ENCODE data around the gene DUSP28. TPM values are rescaled to one million over a fixed set of nuclear protein-coding genes. Genes with fewer than 3 reads are reported as not detected.

DUSP28 gene
- total RNA-seq, 4 donors from 2014 or later = 3.0 to 5.3 (median 4.0) TPM

DNA sequence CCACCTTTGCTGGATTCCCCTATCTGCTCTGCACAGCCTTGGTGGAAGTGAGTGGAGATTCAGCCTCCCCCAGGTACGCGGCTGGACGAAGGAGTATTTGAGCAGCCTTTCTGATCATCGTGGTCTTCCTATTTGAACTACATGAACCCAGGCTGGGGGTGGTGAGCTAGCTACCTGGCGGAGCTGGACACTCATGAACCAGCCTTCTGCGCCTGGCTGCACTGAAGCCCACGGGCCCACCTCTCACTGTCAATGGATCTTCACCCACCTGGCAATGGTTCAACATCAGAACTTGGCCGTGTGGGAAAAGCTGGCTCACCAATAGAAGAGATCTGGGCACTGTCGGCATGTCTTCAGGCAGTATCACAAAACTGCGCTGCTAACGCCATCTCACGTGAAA, 37.8 kb upstream of the DUSP28 start:
- ATAC-seq = no peak
- Histone ChIP-seq H3K4me3 (no peak overlapping the region), H3K36me3 (peaks cover 0 to 48% of the 10 kb centered on the region in 2 donors), H3K4me1 (peaks cover 0 to 17% (median 11%) of the 10 kb centered on the region in 3 donors), H3K27ac (no peak overlapping the region), H3K9me3 (no peaks in the 10 kb centered on the region), H3K27me3 (peaks cover 18% of the 10 kb centered on the region)
- TF ChIP-seq POLR2A (IDR thresholded peaks at IDR 0.05) = no peak
- no peak for TF ChIP-seq EP300 (IDR thresholded peaks at IDR 0.05)
- TF ChIP-seq, protein P1, sequence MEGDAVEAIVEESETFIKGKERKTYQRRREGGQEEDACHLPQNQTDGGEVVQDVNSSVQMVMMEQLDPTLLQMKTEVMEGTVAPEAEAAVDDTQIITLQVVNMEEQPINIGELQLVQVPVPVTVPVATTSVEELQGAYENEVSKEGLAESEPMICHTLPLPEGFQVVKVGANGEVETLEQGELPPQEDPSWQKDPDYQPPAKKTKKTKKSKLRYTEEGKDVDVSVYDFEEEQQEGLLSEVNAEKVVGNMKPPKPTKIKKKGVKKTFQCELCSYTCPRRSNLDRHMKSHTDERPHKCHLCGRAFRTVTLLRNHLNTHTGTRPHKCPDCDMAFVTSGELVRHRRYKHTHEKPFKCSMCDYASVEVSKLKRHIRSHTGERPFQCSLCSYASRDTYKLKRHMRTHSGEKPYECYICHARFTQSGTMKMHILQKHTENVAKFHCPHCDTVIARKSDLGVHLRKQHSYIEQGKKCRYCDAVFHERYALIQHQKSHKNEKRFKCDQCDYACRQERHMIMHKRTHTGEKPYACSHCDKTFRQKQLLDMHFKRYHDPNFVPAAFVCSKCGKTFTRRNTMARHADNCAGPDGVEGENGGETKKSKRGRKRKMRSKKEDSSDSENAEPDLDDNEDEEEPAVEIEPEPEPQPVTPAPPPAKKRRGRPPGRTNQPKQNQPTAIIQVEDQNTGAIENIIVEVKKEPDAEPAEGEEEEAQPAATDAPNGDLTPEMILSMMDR (IDR thresholded peaks at IDR 0.05) = no peak
- no peak for TF ChIP-seq POLR2AphosphoS5 (IDR thresholded peaks at IDR 0.05)
- 73 to 76% methylated on average over 2 to 4 of the region's 12 CpGs for WGBS, 2 donors (ENCODE audit: low coverage in 1 of 2)

DNA sequence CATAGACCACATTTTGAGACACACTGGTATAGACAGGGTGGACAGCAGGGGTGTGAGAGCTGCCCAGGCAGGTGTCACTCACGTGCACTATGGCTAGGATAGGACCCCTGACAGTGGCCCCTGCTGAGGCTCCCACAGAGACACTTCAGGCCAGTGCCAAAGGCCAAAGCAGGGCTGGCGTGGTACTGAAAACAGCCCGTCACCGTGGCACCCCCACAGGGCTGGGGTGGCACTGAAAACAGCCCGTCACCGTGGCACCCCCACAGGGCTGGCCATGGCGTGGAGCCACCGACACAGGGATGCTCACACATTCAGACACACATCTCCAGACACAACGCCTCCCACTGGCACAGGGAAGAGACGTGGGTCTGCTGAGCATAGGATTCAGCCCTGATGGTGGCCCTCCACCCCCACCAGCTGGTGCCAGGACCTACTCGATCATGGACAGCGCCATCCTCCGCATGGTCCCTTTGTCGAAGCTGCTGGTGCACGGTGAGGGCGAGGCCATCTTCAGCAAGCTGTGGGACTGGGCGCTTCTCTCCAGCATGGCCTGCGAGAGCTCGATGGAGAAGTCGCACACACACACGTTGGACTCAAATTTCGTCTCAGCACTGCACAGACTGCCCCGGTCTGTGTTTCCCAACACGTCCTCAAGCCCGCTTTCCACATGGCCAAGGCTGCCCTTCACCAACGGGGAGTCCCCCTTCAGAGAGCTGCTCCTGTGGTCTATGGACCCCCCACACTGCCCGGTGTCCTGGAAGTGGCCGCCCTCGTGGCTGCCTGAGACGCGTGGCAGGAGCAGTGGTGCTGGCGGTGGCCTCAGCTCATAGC, 36.5 kb upstream of the DUSP28 start:
- Histone ChIP-seq H3K4me3 (no peak overlapping the region), H3K4me1 (peaks cover 0 to 17% (median 11%) of the 10 kb centered on the region in 3 donors), H3K27me3 (peaks cover 13% of the 10 kb centered on the region), H3K36me3 (peaks cover 0 to 53% of the 10 kb centered on the region in 2 donors), H3K27ac (no peak overlapping the region), H3K9me3 (no peaks in the 10 kb centered on the region)
- WGBS, 2 donors (ENCODE audit: low coverage in 1 of 2) = 96% methylated on average over 5 of the region's 32 CpGs; no CpG with 5 or more reads in 1 of the 2 donors
- no peak for ATAC-seq
- TF ChIP-seq POLR2A (IDR thresholded peaks at IDR 0.05) (no peak), POLR2AphosphoS5 (IDR thresholded peaks at IDR 0.05) (no peak), EP300 (IDR thresholded peaks at IDR 0.05) (no peak)
- TF ChIP-seq, protein P1 (IDR thresholded peaks at IDR 0.05) = no peak

DNA sequence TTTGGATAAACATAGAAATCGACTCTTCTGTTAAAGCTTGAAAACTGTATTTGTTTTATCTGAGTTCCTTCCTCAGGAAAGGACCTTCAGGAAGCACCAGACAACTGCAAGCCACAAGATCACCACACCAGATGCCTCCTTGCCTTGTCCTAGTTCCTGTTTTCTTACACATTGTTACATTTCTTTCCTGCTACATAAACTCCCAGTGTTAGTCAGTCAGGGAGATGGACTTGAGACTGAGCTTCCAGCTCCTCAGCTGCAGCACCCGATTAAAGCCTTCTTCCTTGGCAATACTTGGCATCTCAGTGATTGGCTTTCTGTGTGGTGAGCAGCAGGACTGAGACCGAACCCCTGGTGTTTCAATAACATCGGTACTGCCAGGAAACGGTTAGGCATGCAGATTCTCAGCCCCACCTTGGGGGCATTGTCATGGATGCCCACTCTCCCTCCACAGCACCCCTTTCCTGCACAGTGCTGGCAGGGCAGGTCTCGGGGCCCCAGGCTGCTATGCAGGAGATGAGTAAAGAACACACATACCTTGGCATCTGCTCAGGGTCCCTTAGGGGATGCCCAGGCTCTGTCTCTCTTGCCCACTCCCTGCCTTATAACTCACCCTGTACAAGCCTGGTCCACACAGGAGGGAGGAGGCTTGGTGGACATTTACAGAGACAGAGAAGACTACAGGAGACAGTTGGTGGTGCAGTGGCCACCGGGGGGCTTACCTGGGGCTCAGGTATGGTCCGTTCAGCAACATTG, 35.0 kb upstream of the DUSP28 start:
- Histone ChIP-seq H3K4me1 (peaks cover 0 to 5% (median 2%) of the 10 kb centered on the region in 3 donors), H3K9me3 (no peaks in the 10 kb centered on the region), H3K27ac (no peak overlapping the region), H3K36me3 (peaks cover 0 to 68% of the 10 kb centered on the region in 2 donors), H3K4me3 (no peak overlapping the region), H3K27me3 (peaks cover 11% of the 10 kb centered on the region)
- ATAC-seq = no peak
- TF ChIP-seq, protein P1 (IDR thresholded peaks at IDR 0.05) = no peak
- TF ChIP-seq POLR2AphosphoS5 (IDR thresholded peaks at IDR 0.05) = no peak
- no peak for TF ChIP-seq POLR2A (IDR thresholded peaks at IDR 0.05)
- TF ChIP-seq EP300 (IDR thresholded peaks at IDR 0.05) = no peak
- WGBS, 2 donors (ENCODE audit: low coverage in 1 of 2) = 75 to 78% methylated on average over 1 to 4 of the region's 8 CpGs

DNA sequence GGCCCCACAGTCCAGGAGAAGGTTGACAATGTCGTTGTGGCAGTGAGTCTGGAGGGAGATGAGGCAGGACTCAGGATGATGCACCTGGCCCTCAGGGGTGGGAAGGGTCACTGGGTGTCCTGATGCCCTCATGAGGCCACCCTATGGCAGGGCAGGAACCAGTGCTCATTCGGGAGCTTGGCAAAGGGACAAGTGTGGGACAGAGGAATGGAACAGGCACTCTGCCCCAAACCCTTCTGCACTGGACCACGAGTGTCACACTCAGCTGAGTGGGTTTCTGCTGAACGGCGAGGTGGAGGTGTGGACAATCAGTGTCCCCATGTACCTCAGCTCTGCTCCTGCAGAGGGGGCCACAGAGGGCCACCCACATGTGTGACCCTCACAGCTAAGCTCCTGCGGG, 34.4 kb upstream of the DUSP28 start:
- no peak overlapping the region for H3K4me3 ChIP-seq
- TF ChIP-seq EP300 (IDR thresholded peaks at IDR 0.05) (no peak), POLR2A (IDR thresholded peaks at IDR 0.05) (no peak), POLR2AphosphoS5 (IDR thresholded peaks at IDR 0.05) (no peak)
- TF ChIP-seq, protein P1 (IDR thresholded peaks at IDR 0.05) = no peak
- peaks cover 0 to 74% of the 10 kb centered on the region in 2 donors for H3K36me3 ChIP-seq
- 90 to 100% methylated on average over 2 to 3 of the region's 6 CpGs for WGBS, 2 donors (ENCODE audit: low coverage in 1 of 2)
- H3K27me3 ChIP-seq = peaks cover 4% of the 10 kb centered on the region
- no peaks in the 10 kb centered on the region for H3K4me1 ChIP-seq
- H3K27ac ChIP-seq = no peak overlapping the region
- no peak for ATAC-seq
- no peaks in the 10 kb centered on the region for H3K9me3 ChIP-seq

Data from gastroesophageal sphincter (tissue), 4 donors.